Measurements from ENCODE around the gene ACVRL1.

DNA sequence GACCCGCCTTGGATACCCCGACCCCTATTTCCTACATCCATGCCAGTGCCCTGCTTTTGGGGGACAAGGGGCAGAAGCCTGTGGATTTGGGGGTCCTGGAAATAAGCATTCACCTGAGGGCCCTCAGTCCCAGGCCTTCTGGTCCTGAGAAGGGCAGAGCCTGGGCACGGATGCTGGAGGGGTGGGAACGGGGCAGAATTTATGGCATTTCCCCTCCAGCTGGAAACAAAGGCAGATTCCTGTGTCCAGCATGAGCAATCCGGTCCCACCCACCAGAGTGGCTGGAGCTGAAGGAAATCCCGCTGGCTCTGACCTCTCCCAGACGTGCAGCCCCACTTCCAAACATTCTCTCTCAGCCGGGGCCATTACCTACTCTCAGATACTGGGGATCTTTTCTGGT lies 10.1 kb upstream of the ACVRL1 start:
- TF ChIP-seq, protein P1, sequence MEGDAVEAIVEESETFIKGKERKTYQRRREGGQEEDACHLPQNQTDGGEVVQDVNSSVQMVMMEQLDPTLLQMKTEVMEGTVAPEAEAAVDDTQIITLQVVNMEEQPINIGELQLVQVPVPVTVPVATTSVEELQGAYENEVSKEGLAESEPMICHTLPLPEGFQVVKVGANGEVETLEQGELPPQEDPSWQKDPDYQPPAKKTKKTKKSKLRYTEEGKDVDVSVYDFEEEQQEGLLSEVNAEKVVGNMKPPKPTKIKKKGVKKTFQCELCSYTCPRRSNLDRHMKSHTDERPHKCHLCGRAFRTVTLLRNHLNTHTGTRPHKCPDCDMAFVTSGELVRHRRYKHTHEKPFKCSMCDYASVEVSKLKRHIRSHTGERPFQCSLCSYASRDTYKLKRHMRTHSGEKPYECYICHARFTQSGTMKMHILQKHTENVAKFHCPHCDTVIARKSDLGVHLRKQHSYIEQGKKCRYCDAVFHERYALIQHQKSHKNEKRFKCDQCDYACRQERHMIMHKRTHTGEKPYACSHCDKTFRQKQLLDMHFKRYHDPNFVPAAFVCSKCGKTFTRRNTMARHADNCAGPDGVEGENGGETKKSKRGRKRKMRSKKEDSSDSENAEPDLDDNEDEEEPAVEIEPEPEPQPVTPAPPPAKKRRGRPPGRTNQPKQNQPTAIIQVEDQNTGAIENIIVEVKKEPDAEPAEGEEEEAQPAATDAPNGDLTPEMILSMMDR (IDR thresholded peaks at IDR 0.05): no peak
- no peak for TF ChIP-seq EZH2phosphoT487 (IDR thresholded peaks at IDR 0.05)
- no peak for TF ChIP-seq EZH2 (IDR thresholded peaks at IDR 0.05)

Measured in neural progenitor cell (in vitro differentiated cells).